Ishikawa (cell line): ENCODE results near the gene GRAMD1A.

Source experiments
- CEBPB ChIP-seq: IDR thresholded peaks from 2 replicates; pipeline ENCODE4 v1.6.1; 2012
- EGR1 ChIP-seq: IDR thresholded peaks from 2 replicates; pipeline ENCODE4 v1.6.1; 2012
- EP300 ChIP-seq: IDR thresholded peaks from 2 replicates; pipeline ENCODE4 v1.6.1; 2012; ENCODE audit warnings: borderline replicate concordance
- NFIC ChIP-seq: IDR thresholded peaks from 2 replicates; pipeline ENCODE4 v1.6.1; 2012
- RAD21 ChIP-seq: IDR thresholded peaks from 2 replicates; pipeline ENCODE4 v1.6.1; 2012; ENCODE audit warnings: low read depth
- REST ChIP-seq: IDR thresholded peaks from 2 replicates; pipeline ENCODE4 v1.6.1; 2012; ENCODE audit warnings: low read depth, mild to moderate bottlenecking
- TAF1 ChIP-seq: IDR thresholded peaks from 2 replicates; pipeline ENCODE4 v1.6.1; 2012; ENCODE audit warnings: low read depth, mild to moderate bottlenecking
- USF1 ChIP-seq: IDR thresholded peaks from 2 replicates; pipeline ENCODE4 v1.6.1; 2012
- YY1 ChIP-seq: IDR thresholded peaks from 2 replicates; pipeline ENCODE4 v1.6.1; 2012; ENCODE audit warnings: low read depth

- TF ChIP-seq REST: no peak
- TF ChIP-seq TAF1: no peak
- no peak for TF ChIP-seq CEBPB
- TF ChIP-seq RAD21: no peak
- no peak for TF ChIP-seq NFIC
- TF ChIP-seq USF1: no peak
- TF ChIP-seq YY1: no peak
- no peak for TF ChIP-seq EP300
- TF ChIP-seq EGR1: no peak
Measured at GRCh38 chr19:35052599-35053190, 52.6 kb downstream of the GRAMD1A start.
